T-helper 22 cell (primary cell): ENCODE results near the gene MAL.

Experiments used
- DNase-seq: peaks from one replicate; pipeline ENCODE4 v3.0.0-alpha.2; 2020; ENCODE audit warnings: low read depth

Gene MAL

DNA sequence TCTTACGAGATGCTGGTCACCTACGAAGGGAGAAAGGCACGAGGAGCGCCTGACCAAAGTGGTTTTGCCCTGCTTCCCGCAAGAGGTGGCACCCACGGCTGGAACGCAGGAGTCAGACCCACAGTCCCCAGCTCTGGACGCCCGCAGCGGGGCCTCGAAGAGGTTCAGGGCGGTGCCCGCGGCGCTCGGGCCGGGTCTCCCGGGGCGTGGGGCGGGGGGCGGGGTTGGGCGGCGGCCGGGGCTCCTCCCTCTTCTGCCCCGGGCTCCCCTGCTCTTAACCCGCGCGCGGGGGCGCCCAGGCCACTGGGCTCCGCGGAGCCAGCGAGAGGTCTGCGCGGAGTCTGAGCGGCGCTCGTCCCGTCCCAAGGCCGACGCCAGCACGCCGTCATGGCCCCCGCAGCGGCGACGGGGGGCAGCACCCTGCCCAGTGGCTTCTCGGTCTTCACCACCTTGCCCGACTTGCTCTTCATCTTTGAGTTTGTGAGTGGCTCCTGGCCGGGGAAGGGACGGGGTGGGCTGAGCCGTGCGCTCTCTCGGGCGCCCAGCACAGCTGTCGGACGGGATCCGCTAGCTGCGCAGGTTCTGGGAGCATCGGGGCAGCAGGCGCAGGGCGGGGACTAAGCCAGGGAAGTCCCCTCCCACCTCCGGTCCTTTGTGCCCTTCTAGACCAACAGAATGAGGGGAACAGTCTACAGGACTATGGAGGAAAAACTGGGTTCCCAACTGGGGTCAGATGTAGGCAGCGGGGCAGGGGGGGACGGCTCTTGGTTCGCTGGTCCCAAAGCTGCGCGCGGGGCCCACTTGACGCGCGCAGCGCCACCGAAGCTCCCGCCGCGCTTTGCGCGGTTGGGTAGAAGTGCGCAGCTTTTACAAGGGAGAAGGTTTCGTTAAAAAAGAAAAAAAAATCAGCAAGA is at the start of gene MAL:
MAL (plus strand) TSS at position 303 of the 914 bp plus-strand sequence; CDS start at position 388, 85 bp downstream.
- peak; percentile 43 for DNase-seq

DNA sequence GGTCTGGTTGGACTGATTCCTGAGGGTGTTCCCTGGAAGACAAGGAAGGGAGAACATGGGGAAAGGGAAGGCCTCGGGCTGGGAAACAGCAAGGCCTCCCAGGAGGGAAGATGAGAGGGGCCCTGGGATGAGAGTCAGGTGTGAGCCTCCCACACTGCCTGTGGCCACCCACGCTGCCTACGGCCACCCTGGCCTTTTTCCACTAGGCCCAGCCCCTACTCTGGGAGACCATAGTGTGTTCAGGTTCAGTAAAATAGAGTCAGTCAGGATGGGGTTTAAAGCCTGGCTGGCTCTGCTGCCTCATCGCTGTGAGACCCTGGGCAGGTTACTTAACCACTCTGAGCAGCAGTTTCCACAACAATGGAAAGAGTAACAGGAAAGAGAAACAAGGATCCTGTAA is 47.7 kb upstream of the MAL start:
- DNase-seq, result no peak

DNA sequence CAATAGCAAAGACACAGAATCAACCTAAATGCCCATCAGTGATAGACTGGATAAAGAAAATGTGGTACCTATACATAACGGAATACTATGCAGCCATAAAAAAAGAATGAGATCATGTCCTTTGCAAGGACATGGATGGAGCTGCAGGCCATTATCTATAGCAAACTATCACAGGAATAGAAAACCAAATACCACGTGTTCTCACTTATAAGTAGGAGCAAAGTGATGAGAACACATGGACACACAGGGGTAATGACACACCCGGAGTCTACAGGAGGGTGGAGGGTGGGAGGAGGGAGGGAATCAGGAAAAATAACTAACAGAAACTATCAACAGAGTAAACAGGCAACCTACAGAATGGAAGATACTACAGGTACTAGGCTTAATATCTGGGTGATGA is 46.6 kb upstream of the MAL start:
- DNase-seq, result no peak

DNA sequence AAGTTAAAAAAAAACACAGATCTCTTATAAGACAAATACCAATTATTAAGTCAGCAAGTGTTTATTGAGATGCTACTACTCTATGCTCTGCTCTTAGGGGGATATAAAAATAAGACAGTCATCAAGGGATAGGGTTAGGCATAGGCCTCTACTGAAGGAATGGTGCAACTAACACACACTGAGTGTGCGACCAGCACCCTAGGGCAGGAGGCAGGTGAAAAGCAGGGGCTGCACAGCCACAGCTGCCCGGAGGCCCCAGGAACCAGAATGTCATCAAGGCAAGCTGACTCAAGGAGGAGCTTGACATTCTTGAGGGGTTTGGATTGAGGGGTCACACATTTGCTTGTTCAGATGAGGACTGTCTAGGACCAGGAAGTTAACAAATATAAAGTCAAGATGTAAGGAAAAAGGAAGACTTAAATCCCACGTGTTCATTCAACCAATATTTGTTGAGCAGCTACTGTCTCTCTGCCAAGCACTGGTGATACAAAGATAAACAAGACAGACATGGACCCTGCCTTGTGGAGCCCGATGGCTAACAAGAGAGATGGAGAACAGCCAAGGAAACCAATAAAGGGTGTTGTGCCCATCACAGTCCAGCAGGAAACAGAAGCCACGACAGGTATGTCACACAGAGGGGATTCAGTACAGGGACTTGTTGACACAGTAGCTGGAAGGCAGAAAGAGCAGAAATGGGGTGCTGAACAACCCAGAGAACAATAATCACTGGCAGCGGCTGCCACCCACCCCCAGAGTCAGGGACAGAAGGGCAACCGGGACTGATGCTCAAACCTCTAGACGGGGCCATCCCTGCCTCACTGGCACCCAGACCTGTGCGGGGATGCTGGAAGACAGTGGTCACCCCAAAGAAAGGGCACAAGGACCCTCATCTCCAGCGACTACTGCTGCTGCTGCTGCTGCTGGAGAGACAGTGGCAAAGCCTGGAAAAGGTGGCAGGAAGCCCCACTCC is 45.8 kb upstream of the MAL start:
- no peak for DNase-seq

DNA sequence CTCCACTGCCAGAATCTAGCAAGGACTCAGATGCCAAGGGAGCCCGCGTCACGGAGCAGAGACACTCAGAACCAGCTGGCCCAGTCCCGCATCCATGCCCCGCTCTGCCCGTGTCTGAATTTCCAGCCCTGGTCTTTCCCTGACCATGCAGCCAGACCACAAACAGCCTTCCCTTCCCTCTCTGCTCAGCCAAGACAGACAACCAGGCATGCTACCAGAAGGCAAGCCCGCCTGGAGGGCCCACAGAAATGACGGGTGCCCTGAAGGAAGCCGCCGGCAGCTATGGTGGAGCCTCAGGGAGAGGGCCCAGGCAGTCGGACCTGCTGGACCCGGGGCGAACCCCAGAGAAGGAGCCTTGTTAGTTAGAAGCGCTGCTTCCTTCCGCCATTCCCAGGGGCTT is 45.1 kb upstream of the MAL start:
- DNase-seq, result no peak

DNA sequence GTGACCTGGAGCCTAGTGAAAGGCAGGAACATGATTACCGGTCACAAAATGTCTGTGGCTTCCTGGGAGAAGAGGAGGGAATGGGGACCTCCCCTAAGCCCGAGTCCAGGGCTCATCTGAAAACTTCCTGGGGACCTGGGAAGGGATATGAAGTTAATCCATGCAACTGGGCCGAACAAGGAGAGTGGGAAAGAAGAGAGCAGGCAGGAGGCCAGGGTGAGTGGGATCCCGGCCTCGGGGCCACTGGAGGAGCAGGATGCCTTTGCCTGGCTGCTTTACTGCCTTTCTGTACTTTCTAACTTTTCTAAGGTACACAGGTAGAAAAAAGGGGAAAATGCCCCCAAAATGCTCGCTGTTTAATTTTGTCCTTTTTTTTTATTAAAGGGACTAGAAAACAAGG is 43.4 kb upstream of the MAL start:
- DNase-seq, result no peak

DNA sequence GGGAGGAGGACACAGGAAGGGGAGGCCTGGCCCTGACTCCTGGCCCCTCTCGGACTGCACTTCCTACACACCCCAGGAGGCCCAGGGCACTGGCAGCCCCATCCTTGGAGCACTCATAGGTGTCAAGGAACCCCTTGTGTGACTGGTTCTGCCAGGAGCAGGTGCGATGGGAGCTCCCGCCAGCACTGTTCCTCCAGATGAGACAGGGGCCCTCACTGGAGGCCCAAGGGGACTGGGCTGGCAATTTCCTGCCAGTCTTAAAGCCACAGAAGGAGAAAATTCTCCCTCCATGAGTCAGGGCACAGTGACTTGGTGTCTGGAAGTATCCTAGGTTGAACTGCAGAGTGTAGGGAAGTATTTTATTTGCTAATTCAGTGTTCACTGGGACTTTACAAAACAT is 42.8 kb upstream of the MAL start:
- DNase-seq, result no peak

DNA sequence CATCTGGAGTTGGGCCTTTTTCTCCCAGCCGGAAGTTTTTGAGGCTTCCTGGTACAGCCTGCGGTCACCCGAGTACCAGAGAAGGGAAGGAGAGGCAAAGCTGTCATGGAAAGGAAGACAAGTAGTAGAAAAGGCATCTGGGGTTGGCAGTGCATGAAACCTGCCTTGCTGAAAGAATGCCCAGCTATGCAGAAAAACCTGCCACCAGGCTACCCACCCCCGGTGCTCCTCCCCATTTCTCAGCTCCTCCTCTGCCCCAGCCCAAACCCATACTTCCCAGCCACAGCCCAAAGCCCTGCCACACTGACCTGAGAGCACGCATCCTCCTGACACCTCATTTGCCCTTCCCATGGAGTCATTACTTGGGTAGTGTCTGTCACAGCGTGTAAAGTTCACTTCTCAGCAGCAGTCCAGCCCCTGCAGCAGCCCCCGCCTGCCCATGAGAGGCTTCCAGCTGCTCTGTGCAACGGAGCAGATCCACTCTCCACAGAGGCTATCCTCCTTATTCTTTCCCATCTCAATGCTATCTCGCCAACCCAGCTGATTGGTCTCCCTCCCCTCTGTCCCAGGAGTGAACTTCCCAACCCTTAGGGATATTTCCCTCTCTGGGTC is 40.4 kb upstream of the MAL start:
- no peak for DNase-seq

DNA sequence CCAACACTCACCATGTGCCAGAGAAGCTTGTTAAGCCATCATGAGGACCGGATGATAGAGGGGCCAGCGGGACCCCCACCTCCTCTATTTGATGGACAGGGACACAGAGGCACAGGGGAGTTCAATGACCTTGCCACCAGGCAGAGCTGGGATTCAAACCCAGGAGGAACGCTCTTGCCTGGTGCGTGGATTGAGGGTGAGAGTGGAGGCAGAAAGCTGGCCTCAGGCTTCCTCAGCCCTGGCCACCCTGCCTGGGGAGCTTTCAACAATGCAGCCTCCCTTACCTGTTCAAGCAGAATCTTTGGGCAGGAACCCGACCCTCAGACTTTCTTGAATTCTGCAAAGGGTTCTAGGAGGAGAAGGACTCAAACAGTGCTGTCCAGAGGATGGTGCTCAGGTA is 39.9 kb upstream of the MAL start:
- no peak for DNase-seq

DNA sequence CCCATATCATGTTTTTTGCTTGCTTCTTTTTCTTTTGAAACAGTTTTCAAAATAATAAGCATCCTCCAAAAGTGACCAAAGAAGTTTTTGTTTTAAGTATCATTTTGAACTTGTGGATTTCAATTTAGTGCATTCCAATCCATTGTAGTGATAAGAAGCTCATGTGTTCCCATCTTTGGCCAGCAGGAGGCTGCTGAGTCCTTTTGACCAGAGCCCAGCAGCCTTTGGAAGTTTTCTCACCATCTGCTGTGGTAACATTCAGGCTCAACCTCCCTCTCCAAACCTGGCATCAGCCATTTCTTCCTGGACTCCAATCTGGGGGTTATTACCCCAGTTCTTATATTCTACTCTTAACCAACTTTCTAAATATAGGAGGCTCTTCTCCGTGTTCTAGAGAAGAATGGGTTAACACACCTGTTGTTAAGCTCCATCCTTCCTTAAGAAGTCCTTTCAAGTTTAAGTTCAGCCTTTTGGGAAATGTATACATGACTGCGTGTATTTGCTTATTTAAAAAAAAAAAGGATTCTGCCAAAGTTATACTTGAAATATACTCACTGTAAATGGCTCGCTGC is 39.0 kb upstream of the MAL start:
- no peak for DNase-seq

DNA sequence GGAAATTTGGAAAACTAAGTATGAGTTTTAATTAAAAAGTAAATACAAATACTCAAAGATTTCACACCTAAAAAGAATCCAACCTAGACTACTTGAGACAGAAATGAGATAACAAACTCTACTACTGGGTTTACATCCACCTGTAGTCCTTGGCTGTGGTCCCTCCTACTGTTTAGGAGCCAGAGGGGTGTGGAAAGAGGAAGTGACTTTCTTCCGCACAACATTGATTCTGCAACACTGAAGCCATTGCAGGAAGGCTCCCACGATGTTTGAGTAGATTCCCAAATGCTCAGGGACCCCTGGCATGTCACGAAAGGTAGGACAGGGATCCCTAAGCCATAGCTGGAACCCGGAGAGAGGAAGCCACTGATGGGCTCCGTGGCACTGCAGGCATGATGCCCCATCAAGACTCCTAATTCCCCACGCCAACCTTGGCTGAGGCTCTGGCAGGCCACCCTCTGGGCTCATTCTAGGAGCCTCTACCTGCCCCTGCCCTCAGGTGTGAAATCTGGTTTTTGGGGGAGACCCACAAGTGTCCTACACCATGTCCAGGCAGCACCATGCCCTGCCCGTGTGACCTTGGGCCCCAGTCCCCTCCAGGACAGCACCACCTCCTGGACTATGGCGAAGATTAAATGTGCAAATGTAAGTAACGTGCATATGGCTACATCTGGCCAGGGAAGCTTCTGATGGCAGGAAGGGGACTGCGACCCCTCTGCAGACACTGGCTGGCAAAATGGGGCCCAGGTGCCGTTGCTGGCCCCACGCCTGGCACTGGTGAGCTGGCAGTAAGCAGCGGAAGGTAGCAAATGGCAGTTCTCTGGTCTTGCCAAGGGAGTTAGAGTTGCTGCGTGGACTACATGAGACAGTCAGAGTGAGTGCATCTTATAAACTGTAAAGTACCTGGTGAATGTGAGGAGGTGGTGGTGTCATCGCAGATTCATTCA is 38.2 kb upstream of the MAL start:
- no peak for DNase-seq

DNA sequence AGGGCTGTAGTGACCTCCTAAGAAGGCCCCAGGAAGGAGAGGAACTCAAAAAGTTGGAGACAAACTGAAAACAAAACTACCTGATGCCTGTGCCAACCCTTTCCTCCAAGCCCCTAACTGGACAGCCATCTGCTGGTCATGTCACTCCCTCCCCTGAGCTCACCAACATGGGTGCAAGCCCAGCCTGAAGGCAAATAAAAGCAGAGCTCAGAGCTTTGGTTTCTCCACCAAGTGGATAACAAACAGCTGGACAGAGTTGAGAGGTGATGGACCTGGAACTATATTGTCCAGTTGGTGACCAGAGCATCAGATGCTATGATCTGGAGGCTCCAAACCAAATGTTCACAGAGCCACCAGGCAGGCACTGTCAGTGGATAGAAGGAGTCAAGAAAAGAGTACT is 34.6 kb upstream of the MAL start:
- no peak for DNase-seq

DNA sequence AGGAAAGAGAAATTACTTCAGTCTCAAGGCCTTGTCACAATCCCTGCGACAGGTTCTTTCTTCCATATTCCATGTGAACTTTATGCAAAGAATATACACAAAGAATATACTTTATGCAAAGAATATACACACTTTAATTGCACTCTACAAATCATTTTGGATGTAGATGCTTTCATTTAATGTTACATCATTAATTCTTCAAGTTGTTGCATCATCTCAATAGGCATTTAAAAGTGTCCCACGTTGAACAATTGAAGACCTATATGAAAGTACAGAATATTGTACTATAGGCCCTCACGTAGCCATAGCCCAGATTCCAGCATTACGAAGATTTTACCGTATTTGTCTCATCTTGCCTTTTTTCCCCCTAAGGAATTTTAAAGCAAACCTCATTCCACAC is 33.1 kb upstream of the MAL start:
- DNase-seq, result no peak

DNA sequence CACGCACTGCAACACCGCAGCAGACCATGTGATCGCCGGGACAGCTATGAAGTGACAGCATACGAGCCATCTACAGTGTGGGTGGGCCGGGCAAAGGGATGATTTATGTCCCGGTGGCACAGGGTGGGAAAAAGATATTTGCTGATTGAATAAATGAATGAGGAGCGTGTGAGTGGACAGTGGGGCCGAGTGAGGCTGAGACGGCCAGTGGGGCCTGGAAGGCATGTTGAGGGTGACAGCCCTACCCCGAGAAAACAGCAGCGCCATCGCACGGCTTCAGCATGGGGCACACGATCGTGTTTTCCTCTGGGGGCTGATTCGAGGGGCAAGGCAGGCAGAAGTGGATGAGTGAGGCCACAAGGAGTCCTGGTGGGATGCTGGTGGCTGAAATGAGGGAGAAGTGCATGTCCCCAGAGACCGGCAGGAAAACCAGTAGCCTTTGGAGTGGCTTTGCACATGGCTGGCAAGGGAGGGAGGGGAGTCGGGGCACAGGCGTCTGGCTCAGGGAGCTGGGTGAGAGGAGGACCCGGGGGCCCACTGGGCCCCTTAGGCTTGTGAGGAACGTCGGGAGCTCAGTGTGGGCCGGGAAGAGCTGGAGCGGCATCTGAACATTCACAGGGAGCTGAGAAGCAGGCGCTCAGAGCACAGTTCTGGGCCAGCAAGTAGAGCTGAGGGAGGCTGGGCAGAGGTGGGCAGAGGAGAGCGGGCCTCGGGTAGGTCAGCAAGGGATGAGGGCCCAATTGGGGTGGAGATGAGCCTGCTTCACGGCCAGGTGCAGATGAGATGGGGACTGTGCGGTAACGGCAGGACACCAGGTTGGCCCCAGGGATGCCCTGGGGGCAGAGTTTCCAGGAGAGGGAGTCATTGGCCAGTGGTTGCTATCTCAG is 32.1 kb upstream of the MAL start:
- DNase-seq, result no peak

DNA sequence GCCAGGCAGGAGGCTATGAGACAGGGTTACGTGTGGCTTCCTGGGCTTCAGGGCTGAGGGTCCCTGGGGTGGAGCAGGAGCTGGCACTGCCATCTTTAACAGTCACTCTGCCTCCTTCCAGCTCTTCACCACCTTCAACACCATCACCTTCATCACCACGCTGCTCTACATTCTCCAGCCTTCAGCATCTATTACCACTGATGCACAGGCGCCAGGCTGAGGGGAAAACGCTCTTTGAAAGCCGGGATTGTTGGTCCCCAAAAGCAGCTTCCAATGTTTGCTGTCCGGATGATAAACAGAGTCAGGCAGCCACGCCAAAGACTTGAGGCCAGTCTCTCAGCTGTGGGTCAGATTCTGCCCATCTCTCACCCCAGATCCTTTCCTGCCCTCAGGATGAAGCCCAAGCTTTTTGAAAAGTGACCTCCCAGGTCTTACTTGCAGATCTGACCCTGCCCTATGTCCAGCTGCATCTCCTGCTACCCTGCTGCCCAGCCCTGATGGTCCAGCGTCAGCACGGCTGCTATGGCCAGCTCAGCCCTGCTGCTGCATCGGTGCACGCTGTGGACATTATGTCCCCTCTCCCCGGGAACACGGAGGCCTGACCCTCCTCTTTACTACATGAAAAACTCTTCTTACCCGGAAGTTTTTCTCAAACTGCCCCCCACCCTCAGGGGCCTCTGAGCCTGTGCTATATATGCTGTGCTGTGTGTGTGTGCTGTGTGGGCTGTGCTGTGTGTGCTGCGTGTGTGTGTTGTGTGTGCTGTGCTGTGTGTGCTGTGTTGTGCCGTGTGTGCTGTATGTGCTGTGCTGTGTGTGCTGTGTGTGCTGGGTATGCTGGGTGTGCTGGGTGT is 31.2 kb upstream of the MAL start:
- DNase-seq, result no peak

DNA sequence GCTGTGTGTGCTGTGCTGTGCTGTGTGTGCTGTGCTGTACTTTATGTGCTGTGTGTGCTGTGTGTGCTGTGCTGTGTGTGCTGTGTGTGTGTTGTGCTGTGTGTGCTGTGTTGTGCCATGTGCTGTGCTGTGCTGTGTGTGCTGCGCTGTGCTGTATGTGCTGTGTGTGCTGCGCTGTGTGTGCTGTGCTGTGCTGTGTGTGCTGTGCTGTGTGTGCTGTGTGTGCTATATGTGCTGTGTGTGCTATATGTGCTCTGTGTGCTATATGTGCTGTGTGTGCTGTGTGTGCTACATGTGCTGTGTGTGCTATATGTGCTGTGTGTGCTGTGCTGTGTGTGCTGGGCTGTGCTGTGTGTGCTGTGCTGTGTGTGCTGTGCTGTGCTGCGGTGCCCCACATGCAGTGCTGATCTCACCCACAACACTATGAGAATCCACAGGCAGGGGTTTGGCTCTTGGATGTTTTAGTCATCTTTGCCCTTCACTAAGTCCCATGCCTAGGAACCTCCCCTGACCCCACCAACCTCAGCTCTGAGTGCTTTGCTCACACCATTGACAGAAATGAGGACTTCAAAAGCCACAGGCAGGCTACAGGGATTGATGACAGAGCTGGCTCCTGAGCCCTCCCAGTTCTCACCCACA is 30.5 kb upstream of the MAL start:
- DNase-seq, result no peak

DNA sequence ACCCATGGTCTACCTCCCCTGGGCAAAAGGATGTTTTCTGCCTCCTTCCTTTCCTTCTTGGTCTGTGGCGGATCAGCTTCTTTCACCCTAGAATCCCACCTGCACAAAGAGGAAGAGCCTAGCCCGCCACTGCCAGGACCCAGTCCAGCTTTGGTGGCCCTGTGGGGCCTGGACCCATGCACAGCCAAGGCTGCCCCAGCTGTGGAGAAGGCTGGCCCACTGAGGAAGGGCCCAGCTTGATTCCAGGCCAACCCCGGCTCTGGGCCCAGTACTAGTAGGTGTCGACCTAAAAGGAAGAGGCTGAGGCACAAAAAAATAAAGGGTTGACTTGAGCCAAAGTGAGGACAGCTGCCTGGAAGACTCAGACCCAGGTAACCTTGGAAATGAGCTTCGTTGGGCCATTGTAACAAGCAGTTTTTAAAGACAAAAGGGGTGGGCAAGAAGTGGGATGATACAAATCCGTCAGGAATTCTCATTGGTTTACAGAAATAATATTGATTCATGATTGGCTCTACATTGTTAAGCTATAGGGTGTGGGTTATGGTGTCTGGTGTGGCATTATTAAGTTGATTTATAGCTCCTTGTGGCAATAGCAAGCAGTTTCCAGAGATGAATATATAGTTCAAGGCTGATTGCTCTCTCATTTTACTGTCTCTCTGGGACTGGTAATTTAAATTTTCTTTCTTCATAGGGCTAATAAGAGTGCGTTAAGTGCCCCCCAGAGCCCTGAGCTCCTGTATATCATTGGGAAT is 29.8 kb upstream of the MAL start:
- no peak for DNase-seq
